HG02884 (cell line): Measurements from ENCODE around the gene DCC.

Source experiments
- ATAC-seq: cut with Tn5 transposase; IDR thresholded peaks from one replicate; pipeline ENCODE4 v1.9.1; 2021; ENCODE audit warnings: mild to moderate bottlenecking, moderate library complexity; ENCODE audit not compliant: unreplicated experiment

DCC gene

GRCh38 chr18:53322163-53322562 is 982.2 kb downstream of the DCC start:
- no peak for ATAC-seq

GRCh38 chr18:53324353-53324752 is 984.4 kb downstream of the DCC start:
- ATAC-seq = no peak

- ATAC-seq = no peak
Observed at GRCh38 chr18:53360501-53361443, 1020.8 kb downstream of the DCC start.

- ATAC-seq = no peak
Observed at GRCh38 chr18:53375621-53376020, 1035.6 kb downstream of the DCC start.

GRCh38 chr18:53380063-53380639 is 1040.2 kb downstream of the DCC start:
- no peak for ATAC-seq

GRCh38 chr18:53382870-53383269 is 1042.9 kb downstream of the DCC start:
- no peak for ATAC-seq

GRCh38 chr18:53385889-53386288 is 1045.9 kb downstream of the DCC start:
- no peak for ATAC-seq

GRCh38 chr18:53387581-53387980 is 1047.6 kb downstream of the DCC start:
- no peak for ATAC-seq

- no peak for ATAC-seq
Observed at GRCh38 chr18:53402670-53403069, 1062.7 kb downstream of the DCC start.

GRCh38 chr18:53408271-53408670 is 1068.3 kb downstream of the DCC start:
- no peak for ATAC-seq

GRCh38 chr18:53411511-53411910 is 1071.5 kb downstream of the DCC start:
- no peak for ATAC-seq

GRCh38 chr18:53417003-53417402 is 1077.0 kb downstream of the DCC start:
- no peak for ATAC-seq

GRCh38 chr18:53421869-53422268 is 1081.9 kb downstream of the DCC start:
- no peak for ATAC-seq

- ATAC-seq = no peak
Observed at GRCh38 chr18:53422896-53423295, 1082.9 kb downstream of the DCC start.

GRCh38 chr18:53426666-53427184 is 1086.7 kb downstream of the DCC start:
- no peak for ATAC-seq

GRCh38 chr18:53441761-53442414 is 1101.9 kb downstream of the DCC start:
- ATAC-seq = no peak

- no peak for ATAC-seq
Observed at GRCh38 chr18:53442415-53442783, 1102.4 kb downstream of the DCC start.

- ATAC-seq = no peak
Observed at GRCh38 chr18:53443336-53443735, 1103.3 kb downstream of the DCC start.

GRCh38 chr18:53443831-53444230 is 1103.8 kb downstream of the DCC start:
- ATAC-seq = no peak

GRCh38 chr18:53451902-53452301 is 1111.9 kb downstream of the DCC start:
- no peak for ATAC-seq

GRCh38 chr18:53457068-53457467 is 1117.1 kb downstream of the DCC start:
- no peak for ATAC-seq

GRCh38 chr18:53458268-53458667 is 1118.3 kb downstream of the DCC start:
- ATAC-seq = no peak
